Uterus (tissue), 2 donors: ENCODE results near the gene IER3.

Source experiments
- POLR2A ChIP-seq, 2 donors: fragments of 450-650 bp; IDR thresholded peaks; one replicate each; pipeline ENCODE4 v1.6.1; 2016; ENCODE audit warnings: antibody characterized with exemption in 2 of 2, mild to moderate bottlenecking in 1 of 2, moderate library complexity in 1 of 2
- TF ChIP-seq, protein P1 (sequence below), 4 experiments: fragments of 200-600 bp in 2 of 4; fragments of 450-650 bp in 2 of 4; sonication (generic) in 2 of 4; IDR thresholded peaks; one replicate each; pipeline ENCODE4 v1.5.1; 2016 to 2019; ENCODE audit warnings: antibody characterized with exemption in 4 of 4, mild to moderate bottlenecking in 2 of 4, moderate library complexity in 1 of 4

DNA sequence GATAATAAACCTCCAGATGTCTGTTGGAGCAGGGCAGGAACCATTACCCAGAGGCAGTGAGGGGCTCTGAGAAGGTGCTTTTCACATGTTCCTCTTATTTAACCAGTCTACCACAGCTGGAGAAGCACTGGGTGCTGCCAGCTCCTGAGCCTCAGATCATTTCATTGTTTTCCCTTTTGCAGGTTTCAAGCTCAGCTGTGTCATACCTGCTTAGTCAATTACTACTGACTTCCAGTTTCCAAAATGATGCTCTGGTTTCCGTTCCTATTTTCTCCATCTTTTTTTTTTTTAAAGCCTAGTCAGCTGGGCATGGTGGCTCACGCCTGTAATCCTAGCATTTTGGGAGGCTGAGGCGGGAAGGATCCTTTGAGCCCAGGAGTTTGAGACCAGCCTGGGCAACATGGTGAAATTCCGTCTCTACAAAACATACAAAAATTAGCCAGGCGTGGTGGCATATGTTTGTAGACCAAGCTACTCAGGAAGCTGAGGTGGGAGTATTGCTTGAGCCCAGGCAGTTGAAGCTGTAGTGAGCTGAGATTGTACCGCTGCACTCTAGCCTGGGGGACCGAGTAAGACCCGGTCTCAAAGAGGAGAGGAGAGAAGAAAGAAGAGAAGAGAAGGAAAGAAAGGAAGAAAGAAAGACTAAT lies 8.6 kb downstream of the IER3 start:
- TF ChIP-seq, protein P1, sequence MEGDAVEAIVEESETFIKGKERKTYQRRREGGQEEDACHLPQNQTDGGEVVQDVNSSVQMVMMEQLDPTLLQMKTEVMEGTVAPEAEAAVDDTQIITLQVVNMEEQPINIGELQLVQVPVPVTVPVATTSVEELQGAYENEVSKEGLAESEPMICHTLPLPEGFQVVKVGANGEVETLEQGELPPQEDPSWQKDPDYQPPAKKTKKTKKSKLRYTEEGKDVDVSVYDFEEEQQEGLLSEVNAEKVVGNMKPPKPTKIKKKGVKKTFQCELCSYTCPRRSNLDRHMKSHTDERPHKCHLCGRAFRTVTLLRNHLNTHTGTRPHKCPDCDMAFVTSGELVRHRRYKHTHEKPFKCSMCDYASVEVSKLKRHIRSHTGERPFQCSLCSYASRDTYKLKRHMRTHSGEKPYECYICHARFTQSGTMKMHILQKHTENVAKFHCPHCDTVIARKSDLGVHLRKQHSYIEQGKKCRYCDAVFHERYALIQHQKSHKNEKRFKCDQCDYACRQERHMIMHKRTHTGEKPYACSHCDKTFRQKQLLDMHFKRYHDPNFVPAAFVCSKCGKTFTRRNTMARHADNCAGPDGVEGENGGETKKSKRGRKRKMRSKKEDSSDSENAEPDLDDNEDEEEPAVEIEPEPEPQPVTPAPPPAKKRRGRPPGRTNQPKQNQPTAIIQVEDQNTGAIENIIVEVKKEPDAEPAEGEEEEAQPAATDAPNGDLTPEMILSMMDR (IDR thresholded peaks at IDR 0.05) = no peak
- no peak for TF ChIP-seq POLR2A (IDR thresholded peaks at IDR 0.05)
